PC-9 (cell line): Measurements from ENCODE around the gene TRIM7. TPM values are rescaled to one million over a fixed set of nuclear protein-coding genes. Genes with fewer than 3 reads are reported as not detected.
A peak's percentile ranks its signal among the peaks of the same experiment; 100 is the strongest.

Experiments
- BruUV-seq: library from RNA; stranded (reverse); fragments of 400-500 nt; replicated peaks from 2 replicates; lab custom pipeline; 2021; lab: Mats Ljungman, UMichigan
- CTCF ChIA-PET: fragments of 300-600 bp; sonication (Branson Sonifier 250); formaldehyde crosslinking; loops from one replicate; lab custom pipeline; 2022; ENCODE audit warnings: antibody characterized with exemption; lab: Charles Lee
- POLR2A ChIA-PET: fragments of 300-600 bp; sonication (Branson Sonifier 250); formaldehyde crosslinking; loops from one replicate; lab custom pipeline; 2022; ENCODE audit warnings: antibody characterized with exemption; ENCODE audit not compliant: unreplicated experiment; lab: Charles Lee
- DNase-seq, 2 experiments: peaks; one replicate each; pipeline versions ENCODE4 v3.0.0 to v3.0.0-alpha.2; 2015 to 2022; ENCODE audit warnings: mixed read lengths in 1 of 2
- H2AFZ ChIP-seq: fragments of 200-600 bp; sonication (generic); 2 replicates; pipeline ENCODE4 v1.8.1; 2017; ENCODE audit warnings: antibody characterized with exemption
- H3F3A ChIP-seq: fragments of 200-600 bp; sonication (generic); 2 replicates; pipeline ENCODE4 v1.8.1; 2017; ENCODE audit warnings: antibody characterized with exemption, mild to moderate bottlenecking, low read depth; ENCODE audit not compliant: insufficient read depth
- H3K27ac ChIP-seq: fragments of 200-600 bp; sonication (generic); 2 replicates; pipeline ENCODE4 v1.6.1; 2016; ENCODE audit warnings: mixed run types
- H3K27me3 ChIP-seq: fragments of 200-600 bp; sonication (generic); 2 replicates; pipeline ENCODE4 v1.6.1; 2016; ENCODE audit warnings: low read depth, mixed run types; ENCODE audit not compliant: insufficient read depth
- H3K36me3 ChIP-seq: fragments of 200-600 bp; sonication (generic); 2 replicates; pipeline ENCODE4 v1.6.1; 2016; ENCODE audit warnings: low read depth, mixed run types
- H3K4me1 ChIP-seq: fragments of 200-600 bp; sonication (generic); replicated peaks from 2 replicates; pipeline ENCODE4 v1.6.1; 2016; ENCODE audit warnings: mixed run types; ENCODE audit not compliant: insufficient read depth
- H3K4me2 ChIP-seq: fragments of 200-600 bp; sonication (generic); 2 replicates; pipeline ENCODE4 v1.6.1; 2017; ENCODE audit warnings: mixed run types
- H3K4me3 ChIP-seq: fragments of 200-600 bp; sonication (generic); 2 replicates; pipeline ENCODE4 v1.6.1; 2016; ENCODE audit warnings: mixed run types
- H3K79me2 ChIP-seq: fragments of 200-600 bp; sonication (generic); 2 replicates; pipeline ENCODE4 v1.6.1; 2017; ENCODE audit warnings: low read depth, mixed run types
- H3K9me2 ChIP-seq: fragments of 200-600 bp; sonication (generic); 2 replicates; pipeline ENCODE4 v1.8.1; 2017; ENCODE audit warnings: mild to moderate bottlenecking; ENCODE audit not compliant: insufficient read depth
- H3K9me3 ChIP-seq: fragments of 200-600 bp; sonication (generic); 2 replicates; pipeline ENCODE4 v1.8.1; 2016; ENCODE audit warnings: low read depth; ENCODE audit not compliant: insufficient read depth
- H4K20me1 ChIP-seq: fragments of 200-600 bp; sonication (generic); 2 replicates; pipeline ENCODE4 v1.8.1; 2017; ENCODE audit not compliant: insufficient read depth
- CTCF ChIP-seq: fragments of 200-600 bp; sonication (generic); conservative IDR thresholded peaks from 2 replicates; pipeline ENCODE4 v1.6.1; 2017; ENCODE audit warnings: mixed run types, antibody characterized with exemption, mild to moderate bottlenecking, moderate library complexity
- EZH2 ChIP-seq: fragments of 200-600 bp; sonication (generic); IDR thresholded peaks from 2 replicates; pipeline ENCODE4 v1.8.0; 2017; ENCODE audit warnings: antibody characterized with exemption, low read depth
- intact Hi-C: fragments of 100-400 bp; cut with micrococcal nuclease; formaldehyde crosslinking; loops from one replicate; pipeline ENCODE4 v1.10.0; 2022; ENCODE audit not compliant: unreplicated experiment
- total RNA-seq: library from RNA; stranded (reverse); gene quantifications from 2 replicates; pipeline ENCODE4 v1.2.3, GENCODE V29; 2021

The TRIM7 gene
- total RNA-seq, 1 experiment from 2014 or later = 9.2 TPM

GRCh38 chr5:181160152-181160754 lies 44.7 kb downstream of the TRIM7 start:
- Histone ChIP-seq H3K9me2 (no peaks in the 10 kb centered on the region), H3K36me3 (no peaks in the 10 kb centered on the region), H3K4me1 (peaks cover 17% of the 10 kb centered on the region), H3K79me2 (no peaks in the 10 kb centered on the region), H3K27ac (peak overlapping the region; percentile 84), H3K9me3 (no peaks in the 10 kb centered on the region), H3K4me2 (peak overlapping the region; percentile 53), H4K20me1 (no peaks in the 10 kb centered on the region), H3K27me3 (no peaks in the 10 kb centered on the region), H3F3A (peaks cover 22% of the 10 kb centered on the region; the same call in 1 of the 2 replicates), H2AFZ (no peak overlapping the region), H3K4me3 (peak overlapping the region; percentile 30; the same call in 1 of the 2 replicates)
- BruUV-seq = TSS peak; percentile 99
- CTCF ChIA-PET = no interaction called here
- POLR2A ChIA-PET = no interaction called here
- intact Hi-C loops = no loop called here
- no peak for TF ChIP-seq EZH2
- TF ChIP-seq CTCF = no peak
- DNase-seq = peak in 1 of 2 experiments; percentile 58

- H3F3A ChIP-seq = peaks cover 22% of the 10 kb centered on the region; the same call in 1 of the 2 replicates
- no peaks in the 10 kb centered on the region for H3K9me3 ChIP-seq
- no peaks in the 10 kb centered on the region for H4K20me1 ChIP-seq
- H3K27ac ChIP-seq = peak overlapping the region; percentile 84
- peaks cover 17% of the 10 kb centered on the region for H3K4me1 ChIP-seq
- no peaks in the 10 kb centered on the region for H3K36me3 ChIP-seq
- DNase-seq = peak; percentile 75 to 93
- TF ChIP-seq EZH2 = no peak
- peak; percentile 90 for TF ChIP-seq CTCF
- H3K4me3 ChIP-seq = no peak overlapping the region
- no peaks in the 10 kb centered on the region for H3K9me2 ChIP-seq
- peak overlapping the region; percentile 36 for H3K4me2 ChIP-seq
- H2AFZ ChIP-seq = no peak overlapping the region
- ChIA-PET POLR2A (no interaction called here), CTCF (no interaction called here)
- no peaks in the 10 kb centered on the region for H3K79me2 ChIP-seq
- no peaks in the 10 kb centered on the region for H3K27me3 ChIP-seq
- intact Hi-C loops = loop anchor here (1.0 kb wide), 2 partner anchors 290 to 375 kb away; no protein-coding TSS in a partner anchor
- BruUV-seq = no TSS peak
Measured at GRCh38 chr5:181159286-181160151, 45.5 kb downstream of the TRIM7 start.

- TF ChIP-seq CTCF (no peak), EZH2 (no peak)
- Histone ChIP-seq H3K4me3 (no peak overlapping the region), H3K9me3 (no peaks in the 10 kb centered on the region), H4K20me1 (no peaks in the 10 kb centered on the region), H3F3A (peaks cover 25% of the 10 kb centered on the region), H3K79me2 (no peaks in the 10 kb centered on the region), H3K27me3 (no peaks in the 10 kb centered on the region), H2AFZ (no peak overlapping the region), H3K4me2 (no peak overlapping the region), H3K9me2 (no peaks in the 10 kb centered on the region), H3K4me1 (peaks cover 19% of the 10 kb centered on the region), H3K36me3 (no peaks in the 10 kb centered on the region), H3K27ac (no peak overlapping the region)
- ChIA-PET POLR2A (no interaction called here), CTCF (interaction anchor here (0.7 kb wide), 1 partner anchor 59 kb away, joined by 3 read pairs; no protein-coding TSS in a partner anchor)
- no TSS peak for BruUV-seq
- no peak for DNase-seq
- intact Hi-C loops = loop anchor here (1.0 kb wide), 2 partner anchors 290 to 375 kb away; no protein-coding TSS in a partner anchor
Measured at GRCh38 chr5:181158869-181159268, 46.1 kb downstream of the TRIM7 start.
